Gastroesophageal sphincter (tissue), 3 donors: Measurements from ENCODE around the gene CKS1B.

Experiments used
- CTCF ChIP-seq, 4 experiments: fragments of 200-600 bp in 2 of 4; fragments of 450-650 bp in 2 of 4; sonication (generic) in 1 of 4; IDR thresholded peaks; one replicate each; pipeline ENCODE4 v1.5.1; 2017 to 2019; ENCODE audit warnings: antibody characterized with exemption in 4 of 4, mild to moderate bottlenecking in 2 of 4, moderate library complexity in 2 of 4
- EP300 ChIP-seq: sonication (generic); formaldehyde crosslinking; IDR thresholded peaks from one replicate; pipeline ENCODE4 v1.6.1; 2017; ENCODE audit warnings: antibody characterized with exemption, mild to moderate bottlenecking
- POLR2A ChIP-seq, 2 donors: fragments of 450-650 bp; IDR thresholded peaks; one replicate each; pipeline ENCODE4 v1.6.1; 2017; ENCODE audit warnings: antibody characterized with exemption in 2 of 2, mild to moderate bottlenecking in 2 of 2, moderate library complexity in 1 of 2
- POLR2AphosphoS5 ChIP-seq: sonication (generic); formaldehyde crosslinking; IDR thresholded peaks from one replicate; pipeline ENCODE4 v1.6.1; 2017; ENCODE audit warnings: antibody characterized with exemption

GRCh38 chr1:154996966-154997701 is 22.7 kb downstream of the CKS1B start:
- TF ChIP-seq CTCF (IDR thresholded peaks at IDR 0.05): no peak
- TF ChIP-seq POLR2A (IDR thresholded peaks at IDR 0.05): no peak
- no peak for TF ChIP-seq POLR2AphosphoS5
- no peak for TF ChIP-seq EP300
